Motor neuron (in vitro differentiated cells): ENCODE results near the gene DRP2. TPM values are rescaled to one million over a fixed set of nuclear protein-coding genes. Genes with fewer than 3 reads are reported as not detected.
"Not testable (repeated sequence)": the region's sequence is repeated elsewhere in the genome, so short reads cannot be mapped to it uniquely, and the experiment has no call there.

ENCODE experiments used
- ATAC-seq, 8 experiments: fragments of 200-7000 bp; cut with Tn5 transposase; replicated peaks in 6 of 8; 2 replicates each; pipeline ENCODE4 v1.8.0; 2021; ENCODE audit warnings: mild to moderate bottlenecking in 8 of 8, moderate library complexity in 8 of 8
- H3K27ac ChIP-seq, 2 donors: fragments of 250-450 bp; sonication (Bioruptor Pico); 2 replicates each; pipeline ENCODE4 v1.9.0; 2021; ENCODE audit warnings: antibody characterized with exemption in 2 of 2, mild to moderate bottlenecking in 2 of 2, moderate library complexity in 1 of 2
- H3K4me1 ChIP-seq, 2 donors: fragments of 250-450 bp; sonication (Bioruptor Pico); replicated peaks in 1 of 2; 2 replicates each; pipeline ENCODE4 v1.6.1; 2021; ENCODE audit warnings: antibody characterized with exemption in 2 of 2, mild to moderate bottlenecking in 2 of 2, moderate library complexity in 1 of 2
- H3K4me3 ChIP-seq, 5 donors: fragments of 250-450 bp; sonication (Bioruptor Pico); 2 replicates each; pipeline ENCODE4 v1.9.0; 2021; ENCODE audit warnings: antibody characterized with exemption in 5 of 5, mild to moderate bottlenecking in 5 of 5, moderate library complexity in 4 of 5
- WGBS, 10 experiments: fragments of 450-650 bp; shearing (Covaris generic); methylation state at CpG; one replicate each; pipeline ENCODE4 v1.0.0; 2022; 5-methylcytosine and 5-hydroxymethylcytosine counted together
- in situ Hi-C, 9 experiments: fragments of 400-800 bp; cut with MboI; loops; one replicate each; pipeline ENCODE4 v1.15.0; 2021; ENCODE audit warnings: low sequenced_read_pairs in 9 of 9, low pct_unique_long_range_greater_than_20kb in 2 of 9; ENCODE audit not compliant: unreplicated experiment in 9 of 9
- total RNA-seq, 8 experiments: library from RNA; unstranded; fragments of 300-600 nt; gene quantifications; 2 replicates each; pipeline versions ENCODE4 v1.2.3 to v1.2.4, GENCODE V29; 2022

DRP2 gene
- 1 to 10 TPM in 5 of 8 experiments, under 1 TPM in 2, not detected in 1; 0.27 to 5.3 (median 1.9) TPM for total RNA-seq

GRCh38 chrX:101219116-101219863, at the start of gene DRP2:
DRP2 (plus strand) TSS chrX:101219786; CDS start chrX:101231648, 11,862 bp downstream.
- peak within 1 kb of the TSS; percentile 6 to 35 (median 24) for H3K4me3 ChIP-seq
- in situ Hi-C loops = loop anchor here in 1 of 9 experiments (25.0 kb wide), 1 partner anchor 332 kb away; no protein-coding TSS in a partner anchor
- peak in 1 of 8 experiments; percentile 37 for ATAC-seq

GRCh38 chrX:101171883-101172400, 47.6 kb upstream of the DRP2 start:
- Histone ChIP-seq H3K27ac (no peak overlapping the region), H3K4me1 (no peaks in the 10 kb centered on the region), H3K4me3 (no peak overlapping the region)
- in situ Hi-C loops = no loop called here
- ATAC-seq = peak in 2 of 8 experiments; percentile 36 to 38
- 37 to 89% (median 64%) methylated on average over 2 to 4 of the region's 4 CpGs; no CpG with 5 or more reads in 3 of the 10 experiments for WGBS, 10 experiments

More at GRCh38 chrX:101219116-101219863, at the start of gene DRP2:
- Histone ChIP-seq H3K27ac (peak within 1 kb of the TSS; percentile 42 to 50), H3K4me1 (peaks cover 12 to 15% of the 10 kb centered on the region in 2 donors)
- 60 to 86% methylated on average over 1 of the region's 7 CpGs; no CpG with 5 or more reads in 8 of the 10 experiments for WGBS, 10 experiments

GRCh38 chrX:101176439-101176838, 43.1 kb upstream of the DRP2 start:
- no peaks in the 10 kb centered on the region for H3K4me1 ChIP-seq
- H3K27ac ChIP-seq = no peak overlapping the region
- H3K4me3 ChIP-seq = no peak overlapping the region
- in situ Hi-C loops = no loop called here
- no peak for ATAC-seq
- 42 to 96% (median 79%) methylated on average over 1 to 3 of the region's 3 CpGs; no CpG with 5 or more reads in 5 of the 10 experiments for WGBS, 10 experiments

GRCh38 chrX:101184876-101185275, 34.7 kb upstream of the DRP2 start:
- H3K27ac ChIP-seq, H3K4me3 ChIP-seq, ATAC-seq, H3K4me1 ChIP-seq, in situ Hi-C loops: not testable (repeated sequence)
- WGBS, 10 experiments = 0 to 100% (median 69%) methylated on average over 1 to 2 of the region's 2 CpGs; no CpG with 5 or more reads in 6 of the 10 experiments

GRCh38 chrX:101187961-101188360, 31.6 kb upstream of the DRP2 start:
- 39 to 60% (median 40%) methylated on average over 1 to 5 of the region's 5 CpGs; no CpG with 5 or more reads in 7 of the 10 experiments for WGBS, 10 experiments
- H3K27ac ChIP-seq, in situ Hi-C loops, ATAC-seq, H3K4me3 ChIP-seq, H3K4me1 ChIP-seq: not testable (repeated sequence)

- Histone ChIP-seq H3K27ac (no peak overlapping the region), H3K4me1 (no peaks in the 10 kb centered on the region), H3K4me3 (no peak overlapping the region)
- in situ Hi-C loops = no loop called here
- 82 to 100% methylated on average over 1 of the region's 1 CpG; no CpG with 5 or more reads in 8 of the 10 experiments for WGBS, 10 experiments
- ATAC-seq = no peak
Observed at GRCh38 chrX:101190736-101191135, 28.9 kb upstream of the DRP2 start.

- ATAC-seq = peak in 5 of 8 experiments; percentile 21 to 81 (median 46)
- WGBS, 10 experiments = 0 to 20% methylated on average over 1 to 2 of the region's 50 CpGs; no CpG with 5 or more reads in 8 of the 10 experiments
- in situ Hi-C loops = no loop called here
- H3K4me1 ChIP-seq = no peaks in the 10 kb centered on the region
- no peak overlapping the region for H3K27ac ChIP-seq
- H3K4me3 ChIP-seq = no peak overlapping the region
Observed at GRCh38 chrX:101191217-101191750, 28.3 kb upstream of the DRP2 start.

GRCh38 chrX:101195442-101196173, 24.0 kb upstream of the DRP2 start:
- H3K4me3 ChIP-seq = no peak overlapping the region
- in situ Hi-C loops = no loop called here
- ATAC-seq = no peak
- 17 to 100% (median 40%) methylated on average over 1 to 2 of the region's 3 CpGs; no CpG with 5 or more reads in 5 of the 10 experiments for WGBS, 10 experiments
- no peaks in the 10 kb centered on the region for H3K4me1 ChIP-seq
- no peak overlapping the region for H3K27ac ChIP-seq

GRCh38 chrX:101203761-101204351, 15.7 kb upstream of the DRP2 start:
- H3K4me3 ChIP-seq = no peak overlapping the region
- in situ Hi-C loops = loop anchor here in 1 of 9 experiments (25.0 kb wide), 1 partner anchor 317 kb away; no protein-coding TSS in a partner anchor
- H3K27ac ChIP-seq = no peak overlapping the region
- H3K4me1 ChIP-seq = no peaks in the 10 kb centered on the region
- 0 to 80% (median 35%) methylated on average over 1 to 2 of the region's 2 CpGs; no CpG with 5 or more reads in 6 of the 10 experiments for WGBS, 10 experiments
- peak in 2 of 8 experiments; percentile 21 to 76 for ATAC-seq

GRCh38 chrX:101206471-101206870, 13.1 kb upstream of the DRP2 start:
- in situ Hi-C loops = loop anchor here in 1 of 9 experiments (25.0 kb wide), 1 partner anchor 319 kb away; no protein-coding TSS in a partner anchor
- WGBS, 10 experiments = 0 to 100% (median 43%) methylated on average over 1 to 3 of the region's 3 CpGs; no CpG with 5 or more reads in 5 of the 10 experiments
- no peaks in the 10 kb centered on the region for H3K4me1 ChIP-seq
- no peak overlapping the region for H3K4me3 ChIP-seq
- no peak overlapping the region for H3K27ac ChIP-seq
- peak in 3 of 8 experiments; percentile 74 to 78 (median 75) for ATAC-seq

GRCh38 chrX:101208152-101208905, 11.3 kb upstream of the DRP2 start:
- in situ Hi-C loops = loop anchor here in 1 of 9 experiments (25.0 kb wide), 1 partner anchor 321 kb away; no protein-coding TSS in a partner anchor

More at GRCh38 chrX:101208152-101208905, 11.3 kb upstream of the DRP2 start:
- Histone ChIP-seq H3K4me1 (no peaks in the 10 kb centered on the region), H3K27ac (no peak overlapping the region), H3K4me3 (no peak overlapping the region)
- WGBS, 10 experiments = 33 to 80% (median 60%) methylated on average over 1 to 3 of the region's 4 CpGs; no CpG with 5 or more reads in 7 of the 10 experiments
- peak in 2 of 8 experiments; percentile 33 to 78 for ATAC-seq
